HepG2 (cell line): ENCODE data around the gene SPATA25. TPM values are rescaled to one million over a fixed set of nuclear protein-coding genes. Genes with fewer than 3 reads are reported as not detected.
A peak's percentile ranks its signal among the peaks of the same experiment; 100 is the strongest.

Experiments
- GPN1 ChIP-seq: sonication (generic); formaldehyde crosslinking; IDR thresholded peaks from 2 replicates; pipeline ENCODE4 v1.5.1; 2020; ENCODE audit warnings: missing genetic modification reagents, borderline replicate concordance
- MTF1 ChIP-seq: sonication (generic); formaldehyde crosslinking; IDR thresholded peaks from 2 replicates; pipeline ENCODE4 v1.5.0; 2020; ENCODE audit warnings: missing genetic modification reagents
- NFKBIZ ChIP-seq: IDR thresholded peaks from 2 replicates; pipeline ENCODE4 v1.6.1; 2018; ENCODE audit warnings: missing genetic modification reagents, missing compliant biosample characterization
- PAX8 ChIP-seq: sonication (generic); formaldehyde crosslinking; IDR thresholded peaks from 2 replicates; pipeline ENCODE4 v1.8.0; 2022; ENCODE audit warnings: mild to moderate bottlenecking, missing genetic modification reagents, borderline replicate concordance
- PRDM4 ChIP-seq: sonication (generic); formaldehyde crosslinking; IDR thresholded peaks from 2 replicates; pipeline ENCODE4 v1.9.0; 2021; ENCODE audit warnings: missing genetic modification reagents, borderline replicate concordance
- SP1 ChIP-seq, 2 experiments: fragments of 450-650 bp in 1 of 2; sonication (generic) in 1 of 2; formaldehyde crosslinking in 1 of 2; IDR thresholded peaks; 2 replicates each; pipeline versions ENCODE4 v1.4.0 to v1.6.1; 2016 to 2020; ENCODE audit warnings: missing genetic modification reagents in 1 of 2
- SP140L ChIP-seq: sonication (generic); formaldehyde crosslinking; IDR thresholded peaks from 2 replicates; pipeline ENCODE4 v1.4.0; 2020; ENCODE audit warnings: missing genetic modification reagents, borderline replicate concordance
- SRSF1 ChIP-seq: fragments of 200-400 bp; formaldehyde crosslinking; optimal IDR thresholded peaks from 2 replicates; pipeline ENCODE3; 2017; ENCODE audit warnings: mild to moderate bottlenecking, low read depth, low read length, moderate library complexity
- SRSF9 ChIP-seq: fragments of 200-400 bp; formaldehyde crosslinking; IDR thresholded peaks from 2 replicates; pipeline ENCODE4 v1.6.1; 2018; ENCODE audit warnings: borderline replicate concordance, mild to moderate bottlenecking, low read depth, low read length; ENCODE audit not compliant: insufficient read depth, poor library complexity, severe bottlenecking
- TBL1XR1 ChIP-seq: fragments of 150-350 bp; IDR thresholded peaks from 2 replicates; pipeline ENCODE4 v1.6.1; 2014; ENCODE audit warnings: borderline replicate concordance, low read length; ENCODE audit not compliant: partially characterized antibody
- TCF12 ChIP-seq, 2 experiments: fragments of 450-650 bp in 1 of 2; sonication (generic) in 1 of 2; formaldehyde crosslinking in 1 of 2; IDR thresholded peaks; 2 replicates each; pipeline versions ENCODE4 v1.6.1 to v1.8.0; 2017 to 2022; ENCODE audit warnings: antibody characterized with exemption in 1 of 2, mild to moderate bottlenecking in 1 of 2, missing genetic modification reagents in 1 of 2, moderate library complexity in 1 of 2
- THYN1 ChIP-seq: sonication (generic); formaldehyde crosslinking; IDR thresholded peaks from 2 replicates; pipeline ENCODE4 v1.8.1; 2023; ENCODE audit warnings: low read depth, mild to moderate bottlenecking, moderate library complexity, missing genetic modification reagents, borderline replicate concordance
- ZBTB25 ChIP-seq: IDR thresholded peaks from 2 replicates; pipeline ENCODE4 v1.6.1; 2018; ENCODE audit warnings: missing genetic modification reagents
- ZNF263 ChIP-seq: sonication (generic); formaldehyde crosslinking; IDR thresholded peaks from 2 replicates; pipeline ENCODE4 v1.4.0; 2020; ENCODE audit warnings: missing genetic modification reagents
- ZNF556 ChIP-seq: sonication (generic); formaldehyde crosslinking; IDR thresholded peaks from 2 replicates; pipeline ENCODE4 v1.4.0; 2020; ENCODE audit warnings: mild to moderate bottlenecking, missing genetic modification reagents, borderline replicate concordance
- ZNF737 ChIP-seq: sonication (generic); formaldehyde crosslinking; IDR thresholded peaks from 2 replicates; pipeline ENCODE4 v1.5.0; 2020; ENCODE audit warnings: missing genetic modification reagents, mild to moderate bottlenecking, borderline replicate concordance
- ZNF788 ChIP-seq: sonication (generic); formaldehyde crosslinking; IDR thresholded peaks from 2 replicates; pipeline ENCODE4 v1.5.0; 2020; ENCODE audit warnings: mild to moderate bottlenecking, missing genetic modification reagents, borderline replicate concordance
- polyA plus RNA-seq, 8 experiments: library from polyadenylated mRNA; depleted of rRNA in 3 of 8; stranded (reverse) in 7 of 8; unstranded in 1 of 8; fragments of >200 nt; fragmentation: Illumina TruSeq in 4 of 8; extraction: Trizol in 4 of 8; gene quantifications; 2 replicates each; pipeline versions ENCODE4 v1.2.1 to v1.2.3, GENCODE V29; 2011 to 2016; ENCODE audit warnings: low read depth in 4 of 8, missing spikeins in 1 of 8, mixed read lengths in 1 of 8; ENCODE audit not compliant: insufficient read depth in 1 of 8
- total RNA-seq, 5 experiments: library from RNA; depleted of rRNA; stranded (reverse); fragments of >200 nt; fragmentation: Illumina TruSeq; extraction: Trizol; gene quantifications; 2 replicates each; pipeline ENCODE4 v1.2.3, GENCODE V29; 2016; ENCODE audit warnings: low read depth in 1 of 5

Gene SPATA25
- total and polyA plus RNA-seq, 2 of the 13 experiments (the other 11 are each of a cell fraction or from before 2014, with no cell fraction given) = 4.8 to 7.6 TPM

GRCh38 chr20:45917790-45918141 is 30.3 kb upstream of the SPATA25 start (continued):
- no peak for TF ChIP-seq PAX8 (CRISPR knock-in tag)
- 0 out of 2 replicates have a peak, but pooled peaks have one; percentile 80 for TF ChIP-seq ZNF737
- TF ChIP-seq GPN1 = no peak
- TF ChIP-seq ZNF788 = no peak
- TF ChIP-seq NFKBIZ = no peak
- TF ChIP-seq SRSF9 = no peak
- no peak for TF ChIP-seq ZBTB25
- no peak for TF ChIP-seq SRSF1
- TF ChIP-seq SP1 (IDR thresholded peaks at IDR 0.05) = no peak
- TF ChIP-seq SP1 (CRISPR knock-in tag; IDR thresholded peaks at IDR 0.05) = no peak
- no peak for TF ChIP-seq SP140L (CRISPR knock-in tag)
- TF ChIP-seq PRDM4 (CRISPR knock-in tag) = no peak
- TF ChIP-seq TBL1XR1 = no peak
- TF ChIP-seq ZNF263 (CRISPR knock-in tag) = peak; percentile 11; the same call in 1 of the 2 replicates
- no peak for TF ChIP-seq TCF12 (IDR thresholded peaks at IDR 0.05)
- no peak for TF ChIP-seq TCF12 (CRISPR knock-in tag; IDR thresholded peaks at IDR 0.05)
- TF ChIP-seq MTF1 = no peak
- TF ChIP-seq ZNF556 (CRISPR knock-in tag) = no peak
- TF ChIP-seq THYN1 (CRISPR knock-in tag) = no peak
